Esophagus mucosa (tissue), 1 donor: ENCODE results near the gene EEF1A1. TPM values are rescaled to one million over a fixed set of nuclear protein-coding genes. Genes with fewer than 3 reads are reported as not detected.

Experiments
- ATAC-seq: fragments of 200-7000 bp; cut with Tn5 transposase; one replicate; pipeline ENCODE4 v1.9.1; 2020
- total RNA-seq: library from RNA; stranded (reverse); gene quantifications from one replicate; pipeline ENCODE4 v1.2.4, GENCODE V29; 2023
- donor health status: DM: yes; HTN: yes; CAD: no.

The EEF1A1 gene
- total RNA-seq, 1 donor from 2014 or later, result 7,434 TPM

GRCh38 chr6:73504160-73504559, 16.7 kb downstream of the EEF1A1 start:
- no peak for ATAC-seq

- ATAC-seq, result no peak
Observed at GRCh38 chr6:73503027-73503772, 17.6 kb downstream of the EEF1A1 start.

GRCh38 chr6:73497915-73498314, 22.9 kb downstream of the EEF1A1 start:
- no peak for ATAC-seq

- peak; percentile 44 for ATAC-seq
Observed at GRCh38 chr6:73491377-73491776, 29.5 kb downstream of the EEF1A1 start.

GRCh38 chr6:73487473-73487872, 33.4 kb downstream of the EEF1A1 start:
- no peak for ATAC-seq

- ATAC-seq, result no peak
Observed at GRCh38 chr6:73484438-73484837, 36.4 kb downstream of the EEF1A1 start.

- no peak for ATAC-seq
Observed at GRCh38 chr6:73481969-73482368, 38.9 kb downstream of the EEF1A1 start.

GRCh38 chr6:73477407-73477806, 43.4 kb downstream of the EEF1A1 start:
- no peak for ATAC-seq

GRCh38 chr6:73476723-73477122, 44.1 kb downstream of the EEF1A1 start:
- ATAC-seq, result no peak

GRCh38 chr6:73471686-73472290, 49.0 kb downstream of the EEF1A1 start:
- ATAC-seq, result no peak

Other genes with a start within 250 kb of the EEF1A1 start
- gene DPPA5, start 166.8 kb downstream of the EEF1A1 start, total RNA-seq, result not detected
- gene KHDC3L, start 158.4 kb downstream of the EEF1A1 start, total RNA-seq, result not detected
- gene OOEP, start 151.1 kb downstream of the EEF1A1 start, total RNA-seq, result 0.36 TPM
- 0.56 TPM for gene DDX43, start 126.2 kb downstream of the EEF1A1 start, total RNA-seq
- gene CGAS, start 68.7 kb downstream of the EEF1A1 start, total RNA-seq, result 8.6 TPM
- 18.5 TPM for gene MTO1, start 59.3 kb downstream of the EEF1A1 start, total RNA-seq
- 3.7 TPM for gene SLC17A5, start 133.0 kb upstream of the EEF1A1 start, total RNA-seq
- 60.2 TPM for gene CD109, start 175.2 kb upstream of the EEF1A1 start, total RNA-seq